Hepatocyte (in vitro differentiated cells): ENCODE measurements around the gene PEMT. TPM values are rescaled to one million over a fixed set of nuclear protein-coding genes. Genes with fewer than 3 reads are reported as not detected.

ENCODE experiments used
- DNase-seq: peaks from one replicate; pipeline ENCODE4 v3.0.0-alpha.2; 2016; ENCODE audit warnings: low spot score
- H2AFZ ChIP-seq: fragments of 200-600 bp; sonication (generic); 2 replicates; pipeline ENCODE4 v1.6.0; 2016; ENCODE audit warnings: antibody characterized with exemption, mild to moderate bottlenecking
- H3K27ac ChIP-seq: fragments of 200-600 bp; sonication (generic); 2 replicates; pipeline ENCODE4 v1.5.1; 2016; ENCODE audit warnings: mild to moderate bottlenecking
- H3K27me3 ChIP-seq: fragments of 200-600 bp; sonication (generic); 2 replicates; pipeline ENCODE4 v1.6.1; 2016
- H3K36me3 ChIP-seq: fragments of 200-600 bp; sonication (generic); replicated peaks from 2 replicates; pipeline ENCODE4 v1.5.1; 2016; ENCODE audit warnings: low read depth; ENCODE audit not compliant: insufficient read depth
- H3K4me1 ChIP-seq: fragments of 200-600 bp; sonication (generic); 2 replicates; pipeline ENCODE4 v1.5.1; 2016; ENCODE audit warnings: mild to moderate bottlenecking, moderate library complexity; ENCODE audit not compliant: insufficient read depth
- H3K4me2 ChIP-seq: fragments of 200-600 bp; sonication (generic); 2 replicates; pipeline ENCODE4 v1.6.0; 2016
- H3K4me3 ChIP-seq: fragments of 200-600 bp; sonication (generic); 2 replicates; pipeline ENCODE4 v1.5.1; 2016; ENCODE audit warnings: mild to moderate bottlenecking
- H3K79me2 ChIP-seq: fragments of 200-600 bp; sonication (generic); 2 replicates; pipeline ENCODE4 v1.6.0; 2017; ENCODE audit warnings: mild to moderate bottlenecking
- H3K9me2 ChIP-seq: fragments of 200-600 bp; sonication (generic); replicated peaks from 2 replicates; pipeline ENCODE4 v1.6.0; 2017; ENCODE audit warnings: mild to moderate bottlenecking; ENCODE audit not compliant: insufficient read depth
- H3K9me3 ChIP-seq: fragments of 200-600 bp; sonication (generic); 2 replicates; pipeline ENCODE4 v1.5.1; 2016; ENCODE audit warnings: low read depth, mild to moderate bottlenecking
- H4K20me1 ChIP-seq: fragments of 200-600 bp; sonication (generic); 2 replicates; pipeline ENCODE4 v1.6.0; 2016; ENCODE audit warnings: mild to moderate bottlenecking; ENCODE audit not compliant: insufficient read depth, poor library complexity, severe bottlenecking
- CTCF ChIP-seq: fragments of 200-600 bp; sonication (generic); IDR thresholded peaks from 2 replicates; pipeline ENCODE4 v1.5.1; 2016; ENCODE audit warnings: antibody characterized with exemption, mild to moderate bottlenecking; ENCODE audit not compliant: poor library complexity
- EZH2 ChIP-seq: fragments of 200-600 bp; sonication (generic); IDR thresholded peaks from 2 replicates; pipeline ENCODE4 v1.6.1; 2016; ENCODE audit warnings: antibody characterized with exemption, mild to moderate bottlenecking, borderline replicate concordance
- EZH2phosphoT487 ChIP-seq: fragments of 200-600 bp; sonication (generic); IDR thresholded peaks from one replicate; pipeline ENCODE4 v1.6.1; 2018; ENCODE audit warnings: antibody characterized with exemption, mild to moderate bottlenecking, low read depth, moderate library complexity; ENCODE audit not compliant: unreplicated experiment, severe bottlenecking
- WGBS: methylation state at CpG from one replicate; pipeline ENCODE4 v1.1.6; 2016; ENCODE audit warnings: low lambda C conversion rate; ENCODE audit errors: missing lambda C conversion rate; 5-methylcytosine and 5-hydroxymethylcytosine counted together
- polyA plus RNA-seq: library from polyadenylated mRNA; unstranded; fragments of >200 nt; fragmentation: Nextera tagmentation; extraction: Ambion mirVana; gene quantifications from 2 replicates; pipeline ENCODE4 v1.2.1, GENCODE V29; 2016
- total RNA-seq: library from RNA; depleted of rRNA; stranded (reverse); fragments of >200 nt; gene quantifications from 2 replicates; pipeline ENCODE4 v1.2.3, GENCODE V29; 2014

The PEMT gene
- total and polyA plus RNA-seq, 2 experiments from 2014 or later: 50.1 to 70.4 TPM

GRCh38 chr17:17514361-17514992 lies 77.0 kb downstream of the PEMT start:
- Histone ChIP-seq H3K9me2 (no peaks in the 10 kb centered on the region), H3K27me3 (no peaks in the 10 kb centered on the region), H4K20me1 (no peaks in the 10 kb centered on the region), H3K27ac (no peak overlapping the region), H3K4me2 (no peak overlapping the region), H3K4me3 (no peak overlapping the region), H3K4me1 (peaks cover 17% of the 10 kb centered on the region), H3K36me3 (no peaks in the 10 kb centered on the region), H2AFZ (no peak overlapping the region), H3K79me2 (no peaks in the 10 kb centered on the region), H3K9me3 (no peaks in the 10 kb centered on the region)
- TF ChIP-seq EZH2: no peak
- no peak for TF ChIP-seq CTCF
- TF ChIP-seq EZH2phosphoT487: no peak
- DNase-seq: no peak
- 91% methylated on average over 16 of the region's 16 CpGs for WGBS

- WGBS: 95% methylated on average over 7 of the region's 7 CpGs
- no peaks in the 10 kb centered on the region for H3K9me3 ChIP-seq
- no peaks in the 10 kb centered on the region for H3K9me2 ChIP-seq
- H2AFZ ChIP-seq: no peak overlapping the region
- no peaks in the 10 kb centered on the region for H3K79me2 ChIP-seq
- H4K20me1 ChIP-seq: no peaks in the 10 kb centered on the region
- H3K36me3 ChIP-seq: no peaks in the 10 kb centered on the region
- H3K4me3 ChIP-seq: no peak overlapping the region
- H3K27me3 ChIP-seq: no peaks in the 10 kb centered on the region
- H3K4me1 ChIP-seq: peaks cover 17% of the 10 kb centered on the region
- H3K4me2 ChIP-seq: no peak overlapping the region
- H3K27ac ChIP-seq: no peak overlapping the region
- TF ChIP-seq EZH2 (no peak), CTCF (no peak), EZH2phosphoT487 (no peak)
- no peak for DNase-seq
These were observed 77.9 kb downstream of the PEMT start for GRCh38 chr17:17513626-17514025.

- 100% methylated on average over 5 of the region's 5 CpGs for WGBS
- H3K79me2 ChIP-seq: no peaks in the 10 kb centered on the region
- DNase-seq: no peak
- H3K4me1 ChIP-seq: peaks cover 17% of the 10 kb centered on the region
- H3K36me3 ChIP-seq: no peaks in the 10 kb centered on the region
- no peak overlapping the region for H3K27ac ChIP-seq
- H3K9me3 ChIP-seq: no peaks in the 10 kb centered on the region
- H3K9me2 ChIP-seq: no peaks in the 10 kb centered on the region
- H2AFZ ChIP-seq: no peak overlapping the region
- H4K20me1 ChIP-seq: no peaks in the 10 kb centered on the region
- no peak overlapping the region for H3K4me3 ChIP-seq
- H3K27me3 ChIP-seq: no peaks in the 10 kb centered on the region
- H3K4me2 ChIP-seq: no peak overlapping the region
- no peak for TF ChIP-seq CTCF
- no peak for TF ChIP-seq EZH2phosphoT487
- no peak for TF ChIP-seq EZH2
These were observed 78.6 kb downstream of the PEMT start for GRCh38 chr17:17512866-17513265.
